K562 (cell line): ENCODE data around the gene TBC1D20.

Experiments
- CREB1 ChIP-seq, 2 experiments: sonication (generic) in 1 of 2; formaldehyde crosslinking in 1 of 2; IDR thresholded peaks; 2 replicates each; pipeline versions ENCODE4 v1.6.1 to v1.8.0; 2012 to 2022; ENCODE audit warnings: inconsistent platforms in 1 of 2, mild to moderate bottlenecking in 1 of 2, missing genetic modification reagents in 1 of 2, moderate library complexity in 1 of 2
- FOS ChIP-seq: IDR thresholded peaks from 3 replicates; pipeline ENCODE4 v1.6.1; 2011; ENCODE audit not compliant: insufficient read length; ENCODE audit errors: extremely low read depth
- RBM15 ChIP-seq: fragments of 200-400 bp; formaldehyde crosslinking; IDR thresholded peaks from 2 replicates; pipeline ENCODE4 v1.6.1; 2018; ENCODE audit warnings: mild to moderate bottlenecking, low read length, moderate library complexity; ENCODE audit not compliant: insufficient read depth
- SMARCB1 ChIP-seq: IDR thresholded peaks from 2 replicates; pipeline ENCODE4 v1.6.1; 2011; ENCODE audit warnings: improper control_type of control experiment, low read depth; ENCODE audit not compliant: insufficient read length
- TF ChIP-seq, protein P1 (sequence below), 3 experiments: IDR thresholded peaks in 2 of 3; conservative IDR thresholded peaks in 1 of 3; 2 replicates each; pipeline ENCODE4 v1.5.1; 2011 to 2012; ENCODE audit warnings: low read length in 3 of 3, mild to moderate bottlenecking in 3 of 3, control low read depth in 2 of 3, improper control_type of control experiment in 1 of 3, inconsistent platforms in 1 of 3, low read depth in 1 of 3, mixed read lengths in 1 of 3, moderate library complexity in 1 of 3; ENCODE audit not compliant: insufficient read depth in 2 of 3
- TF ChIP-seq, protein P2 (sequence below): sonication (generic); formaldehyde crosslinking; IDR thresholded peaks from 2 replicates; pipeline ENCODE4 v1.9.0; 2022; ENCODE audit warnings: mild to moderate bottlenecking, missing genetic modification reagents

DNA sequence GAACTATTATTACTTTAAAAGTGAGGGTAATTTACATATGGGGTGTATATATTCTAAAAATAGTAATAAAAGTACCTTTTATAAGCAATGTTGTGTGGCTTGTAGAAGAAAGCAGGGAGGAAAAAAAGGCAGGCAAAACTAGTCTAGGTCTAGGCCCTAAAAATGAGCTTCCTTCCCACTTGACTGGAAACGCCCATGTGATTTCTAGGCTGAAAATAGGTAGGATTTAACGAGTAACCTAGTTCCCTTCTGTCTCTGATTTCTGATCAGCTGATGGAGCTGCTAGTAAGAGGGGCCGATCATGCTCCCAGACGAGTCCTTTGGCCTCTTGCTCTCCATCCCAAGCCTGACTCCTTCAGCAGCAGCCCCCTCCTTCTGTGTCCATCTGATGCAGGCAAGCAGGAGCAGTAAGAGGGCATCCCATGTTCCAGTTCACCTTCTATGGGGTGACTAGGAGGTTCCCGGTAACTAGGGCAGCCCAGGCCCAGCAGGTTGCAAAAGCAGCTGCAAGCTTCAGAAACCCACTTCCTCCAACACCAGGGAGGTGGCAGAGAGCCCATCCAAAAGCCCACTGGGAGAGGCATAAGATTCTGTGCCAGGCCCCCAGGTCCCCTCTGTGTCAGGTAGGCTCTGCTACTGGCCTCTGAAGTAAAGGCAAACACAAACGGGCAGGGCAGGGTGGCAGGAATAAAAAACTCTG lies 24.4 kb downstream of the TBC1D20 start:
- no peak for TF ChIP-seq SMARCB1
- no peak for TF ChIP-seq FOS
- TF ChIP-seq RBM15 = no peak
- TF ChIP-seq, protein P1, sequence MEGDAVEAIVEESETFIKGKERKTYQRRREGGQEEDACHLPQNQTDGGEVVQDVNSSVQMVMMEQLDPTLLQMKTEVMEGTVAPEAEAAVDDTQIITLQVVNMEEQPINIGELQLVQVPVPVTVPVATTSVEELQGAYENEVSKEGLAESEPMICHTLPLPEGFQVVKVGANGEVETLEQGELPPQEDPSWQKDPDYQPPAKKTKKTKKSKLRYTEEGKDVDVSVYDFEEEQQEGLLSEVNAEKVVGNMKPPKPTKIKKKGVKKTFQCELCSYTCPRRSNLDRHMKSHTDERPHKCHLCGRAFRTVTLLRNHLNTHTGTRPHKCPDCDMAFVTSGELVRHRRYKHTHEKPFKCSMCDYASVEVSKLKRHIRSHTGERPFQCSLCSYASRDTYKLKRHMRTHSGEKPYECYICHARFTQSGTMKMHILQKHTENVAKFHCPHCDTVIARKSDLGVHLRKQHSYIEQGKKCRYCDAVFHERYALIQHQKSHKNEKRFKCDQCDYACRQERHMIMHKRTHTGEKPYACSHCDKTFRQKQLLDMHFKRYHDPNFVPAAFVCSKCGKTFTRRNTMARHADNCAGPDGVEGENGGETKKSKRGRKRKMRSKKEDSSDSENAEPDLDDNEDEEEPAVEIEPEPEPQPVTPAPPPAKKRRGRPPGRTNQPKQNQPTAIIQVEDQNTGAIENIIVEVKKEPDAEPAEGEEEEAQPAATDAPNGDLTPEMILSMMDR (IDR thresholded peaks at IDR 0.05 in 2 of 3, conservative IDR thresholded peaks at IDR 0.05 in 1 of 3; ENCODE audit: insufficient read depth in 2 of 3, low read depth in 1 of 3, low read length in 3 of 3) = no peak
- no peak for TF ChIP-seq CREB1 (IDR thresholded peaks at IDR 0.05)
- no peak for TF ChIP-seq CREB1 (CRISPR knock-in tag; IDR thresholded peaks at IDR 0.05)
- TF ChIP-seq, protein P2, sequence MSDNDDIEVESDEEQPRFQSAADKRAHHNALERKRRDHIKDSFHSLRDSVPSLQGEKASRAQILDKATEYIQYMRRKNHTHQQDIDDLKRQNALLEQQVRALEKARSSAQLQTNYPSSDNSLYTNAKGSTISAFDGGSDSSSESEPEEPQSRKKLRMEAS = no peak
